H54 (cell line): Measurements from ENCODE around the gene AVP.
A peak's percentile ranks its signal among the peaks of the same experiment; 100 is the strongest.

Experiments
- DNase-seq: peaks from one replicate; pipeline ENCODE4 v3.0.0; 2011; ENCODE audit warnings: low spot score, mixed read lengths; ENCODE audit not compliant: insufficient read length
- FAIRE-seq: peaks from 3 replicates; lab custom pipeline; 2011; peaks lifted over from hg19 to GRCh38; lab: Jason Lieb, UNC
- POLR2A ChIP-seq: IDR thresholded peaks from 2 replicates; pipeline ENCODE4 v1.6.1; 2011; ENCODE audit warnings: low read depth, mild to moderate bottlenecking, low read length

AVP gene

GRCh38 chr20:3045042-3045815, 39.3 kb downstream of the AVP start:
- peak; percentile 83 for DNase-seq
- FAIRE-seq = no peak
- TF ChIP-seq POLR2A = peak; percentile 40; the same call in 1 of the 2 replicates

- no peak; the same call in 1 of the 2 replicates for TF ChIP-seq POLR2A
- FAIRE-seq = no peak
- no peak for DNase-seq
Measured at GRCh38 chr20:3044336-3044965, 40.1 kb downstream of the AVP start.

- FAIRE-seq = no peak
- DNase-seq = no peak
- TF ChIP-seq POLR2A = no peak
Measured at GRCh38 chr20:3043322-3043721, 41.2 kb downstream of the AVP start, which contains the start of gene GNRH2. Gene GNRH2, plus strand, starts transcription at chr20:3043622. Its CDS starts 793 bp downstream, at chr20:3044415.

- FAIRE-seq (no peak), DNase-seq (no peak)
- no peak for TF ChIP-seq POLR2A
Measured at GRCh38 chr20:3042625-3043024, 41.9 kb downstream of the AVP start.

GRCh38 chr20:3041854-3042409, 42.6 kb downstream of the AVP start:
- DNase-seq (no peak), FAIRE-seq (no peak)
- TF ChIP-seq POLR2A = no peak

GRCh38 chr20:3040086-3040485, 44.4 kb downstream of the AVP start:
- no peak for TF ChIP-seq POLR2A
- DNase-seq (no peak), FAIRE-seq (no peak)

- no peak for FAIRE-seq
- no peak for DNase-seq
- TF ChIP-seq POLR2A = no peak
Measured at GRCh38 chr20:3039426-3039825, 45.1 kb downstream of the AVP start.

GRCh38 chr20:3038454-3038853, 46.1 kb downstream of the AVP start:
- TF ChIP-seq POLR2A = no peak
- FAIRE-seq = no peak
- DNase-seq = no peak

GRCh38 chr20:3037654-3038053, 46.9 kb downstream of the AVP start:
- TF ChIP-seq POLR2A = no peak
- DNase-seq (no peak), FAIRE-seq (no peak)

- no peak for FAIRE-seq
- TF ChIP-seq POLR2A = no peak
- DNase-seq = no peak
Measured at GRCh38 chr20:3032624-3033023, 51.9 kb downstream of the AVP start.
